Vagina (tissue), 2 donors: ENCODE data around the gene PTPRG. TPM values are rescaled to one million over a fixed set of nuclear protein-coding genes. Genes with fewer than 3 reads are reported as not detected.

Source experiments
- DNase-seq, 2 donors: peaks; one replicate each; pipeline ENCODE4 v3.0.0-alpha.2; 2017; ENCODE audit errors: extremely low spot score in 2 of 2
- H3K27ac ChIP-seq: fragments of 200-600 bp; sonication (generic); one replicate; pipeline ENCODE4 v1.5.1; 2019
- H3K27me3 ChIP-seq: fragments of 200-600 bp; sonication (generic); one replicate; pipeline ENCODE4 v1.5.1; 2019
- H3K36me3 ChIP-seq, 2 donors: fragments of 200-600 bp; sonication (generic); one replicate each; pipeline ENCODE4 v1.5.1; 2017 to 2019
- H3K4me1 ChIP-seq: fragments of 200-600 bp; sonication (generic); one replicate; pipeline ENCODE4 v1.5.1; 2019
- H3K4me3 ChIP-seq, 2 donors: fragments of 200-600 bp; sonication (generic); 1 replicate in 1 of 2; 2 replicates in 1 of 2; pipeline ENCODE4 v1.5.1; 2016 to 2019
- H3K9me3 ChIP-seq: fragments of 200-600 bp; sonication (generic); one replicate; pipeline ENCODE4 v1.5.1; 2019
- POLR2A ChIP-seq, 2 donors: fragments of 450-650 bp; IDR thresholded peaks; one replicate each; pipeline ENCODE4 v1.6.1; 2017; ENCODE audit warnings: antibody characterized with exemption in 2 of 2, mild to moderate bottlenecking in 2 of 2, moderate library complexity in 2 of 2
- POLR2AphosphoS5 ChIP-seq, 2 donors: sonication (generic); formaldehyde crosslinking; IDR thresholded peaks; one replicate each; pipeline ENCODE4 v1.9.0; 2017; ENCODE audit warnings: antibody characterized with exemption in 2 of 2, mild to moderate bottlenecking in 2 of 2, low read depth in 1 of 2; ENCODE audit not compliant: insufficient read depth in 1 of 2
- intact Hi-C: fragments of 100-400 bp; cut with DNase I; formaldehyde crosslinking; loops from one replicate; pipeline ENCODE4 v1.15.1; 2023
- total RNA-seq: library from RNA; depleted of rRNA; stranded (reverse); fragments of >200 nt; gene quantifications from one replicate; pipeline ENCODE4 v1.2.3, GENCODE V29; 2016
- TF ChIP-seq, protein P1 (sequence below), 3 experiments: fragments of 450-650 bp in 2 of 3; fragments of 200-600 bp in 1 of 3; sonication (generic) in 1 of 3; IDR thresholded peaks; one replicate each; pipeline ENCODE4 v1.5.1; 2017 to 2019; ENCODE audit warnings: antibody characterized with exemption in 3 of 3, mild to moderate bottlenecking in 2 of 3, moderate library complexity in 2 of 3

Gene PTPRG
- total RNA-seq, 1 donor from 2014 or later, result 47.6 TPM

DNA sequence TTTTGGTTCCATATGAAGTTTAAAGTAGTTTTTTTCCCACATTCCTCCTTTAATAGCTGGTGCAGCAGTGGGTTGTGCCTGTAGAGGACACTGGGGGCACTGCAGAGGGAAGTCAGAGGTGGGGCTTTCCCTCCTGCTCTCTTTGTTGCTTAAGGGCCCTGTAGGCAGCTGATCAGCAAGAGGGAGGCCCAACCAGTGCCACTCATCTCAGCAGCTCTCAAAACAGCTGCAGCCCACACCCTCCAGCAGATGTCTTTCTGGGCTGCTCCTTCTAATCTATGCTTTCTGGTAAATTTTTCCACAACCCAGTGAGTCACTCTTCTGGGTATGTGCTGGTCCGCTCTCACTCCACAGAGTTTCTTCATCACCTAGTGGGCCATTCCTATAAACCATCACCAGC is 548.2 kb downstream of the PTPRG start:
- Histone ChIP-seq H3K9me3 (no peaks in the 10 kb centered on the region), H3K4me1 (no peaks in the 10 kb centered on the region), H3K27ac (no peak overlapping the region), H3K27me3 (no peaks in the 10 kb centered on the region), H3K4me3 (no peak overlapping the region), H3K36me3 (no peaks in the 10 kb centered on the region)
- DNase-seq, result no peak
- no peak for TF ChIP-seq POLR2A (IDR thresholded peaks at IDR 0.05)
- TF ChIP-seq, protein P1, sequence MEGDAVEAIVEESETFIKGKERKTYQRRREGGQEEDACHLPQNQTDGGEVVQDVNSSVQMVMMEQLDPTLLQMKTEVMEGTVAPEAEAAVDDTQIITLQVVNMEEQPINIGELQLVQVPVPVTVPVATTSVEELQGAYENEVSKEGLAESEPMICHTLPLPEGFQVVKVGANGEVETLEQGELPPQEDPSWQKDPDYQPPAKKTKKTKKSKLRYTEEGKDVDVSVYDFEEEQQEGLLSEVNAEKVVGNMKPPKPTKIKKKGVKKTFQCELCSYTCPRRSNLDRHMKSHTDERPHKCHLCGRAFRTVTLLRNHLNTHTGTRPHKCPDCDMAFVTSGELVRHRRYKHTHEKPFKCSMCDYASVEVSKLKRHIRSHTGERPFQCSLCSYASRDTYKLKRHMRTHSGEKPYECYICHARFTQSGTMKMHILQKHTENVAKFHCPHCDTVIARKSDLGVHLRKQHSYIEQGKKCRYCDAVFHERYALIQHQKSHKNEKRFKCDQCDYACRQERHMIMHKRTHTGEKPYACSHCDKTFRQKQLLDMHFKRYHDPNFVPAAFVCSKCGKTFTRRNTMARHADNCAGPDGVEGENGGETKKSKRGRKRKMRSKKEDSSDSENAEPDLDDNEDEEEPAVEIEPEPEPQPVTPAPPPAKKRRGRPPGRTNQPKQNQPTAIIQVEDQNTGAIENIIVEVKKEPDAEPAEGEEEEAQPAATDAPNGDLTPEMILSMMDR (IDR thresholded peaks at IDR 0.05), result no peak
- intact Hi-C loops, result no loop called here

DNA sequence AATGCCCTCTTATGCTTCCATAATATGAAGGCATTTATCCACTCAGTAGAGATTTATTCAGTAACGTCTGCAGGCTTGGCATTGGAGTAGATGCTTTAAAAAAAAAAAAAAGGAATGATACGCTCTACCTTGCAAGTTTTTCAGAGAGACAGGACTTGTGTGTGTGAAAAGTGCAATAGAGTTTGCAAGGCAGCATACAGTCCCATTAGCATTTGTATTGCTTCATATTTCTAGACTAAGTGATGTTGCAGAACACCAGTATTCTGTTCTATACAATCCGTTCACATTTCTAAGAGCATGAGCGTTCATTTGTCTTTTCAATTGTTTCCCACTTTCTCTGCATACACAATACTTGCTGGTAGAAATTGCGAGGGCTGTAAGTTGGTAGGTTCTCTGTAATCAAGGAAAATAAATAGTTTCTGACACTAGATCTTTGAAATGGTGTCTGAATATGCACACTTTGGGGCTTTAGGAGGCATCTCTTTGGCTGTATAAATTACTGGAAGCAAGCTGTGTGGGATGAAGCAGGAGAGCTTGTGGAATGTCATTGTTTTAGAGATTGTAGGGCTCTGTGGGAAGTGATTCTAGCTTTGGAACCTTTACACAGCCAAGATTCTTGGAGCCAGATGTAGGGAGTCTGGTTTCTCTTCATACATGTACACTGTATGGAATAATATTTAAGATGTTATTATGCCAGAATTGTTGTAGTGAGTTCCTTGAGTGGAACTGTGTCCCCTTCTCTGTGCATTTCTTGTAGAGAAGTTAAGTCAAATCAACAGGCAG is 549.3 kb downstream of the PTPRG start:
- Histone ChIP-seq H3K4me3 (no peak overlapping the region), H3K27ac (no peak overlapping the region), H3K4me1 (no peaks in the 10 kb centered on the region), H3K9me3 (no peaks in the 10 kb centered on the region), H3K36me3 (no peaks in the 10 kb centered on the region), H3K27me3 (no peaks in the 10 kb centered on the region)
- intact Hi-C loops, result loop anchor here (10.0 kb wide), 1 partner anchor 464 kb away; no protein-coding TSS in a partner anchor
- DNase-seq, result no peak
- TF ChIP-seq POLR2A (IDR thresholded peaks at IDR 0.05), result no peak
- TF ChIP-seq, protein P1 (IDR thresholded peaks at IDR 0.05), result no peak
- TF ChIP-seq POLR2AphosphoS5 (IDR thresholded peaks at IDR 0.05; ENCODE audit: insufficient read depth in 1 of 2, low read depth in 1 of 2), result no peak

DNA sequence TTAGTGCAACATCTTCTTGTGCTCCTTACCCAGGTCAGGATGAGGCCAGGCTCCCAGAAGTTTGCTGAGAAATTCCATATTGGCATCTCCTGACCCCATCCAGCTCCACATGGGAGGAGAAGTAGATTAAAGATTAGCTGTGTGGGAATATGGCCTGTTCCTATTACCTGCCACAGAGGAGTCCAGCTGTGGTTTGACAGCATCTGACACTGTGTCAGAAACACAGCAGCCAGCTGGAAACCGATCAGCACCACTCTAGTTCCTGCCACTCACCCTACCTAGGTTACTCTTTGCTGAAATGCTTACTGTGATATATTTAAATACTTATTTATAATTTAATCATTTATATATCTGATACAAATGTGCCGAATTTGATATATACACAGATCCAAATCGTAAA is 551.7 kb downstream of the PTPRG start:
- H3K36me3 ChIP-seq, result no peaks in the 10 kb centered on the region
- H3K27ac ChIP-seq, result no peak overlapping the region
- no peaks in the 10 kb centered on the region for H3K4me1 ChIP-seq
- intact Hi-C loops, result loop anchor here (10.0 kb wide), 1 partner anchor 462 kb away; no protein-coding TSS in a partner anchor
- no peak for DNase-seq
- H3K4me3 ChIP-seq, result no peak overlapping the region
- TF ChIP-seq POLR2AphosphoS5 (IDR thresholded peaks at IDR 0.05; ENCODE audit: insufficient read depth in 1 of 2, low read depth in 1 of 2) (no peak), POLR2A (IDR thresholded peaks at IDR 0.05) (no peak)
- TF ChIP-seq, protein P1 (IDR thresholded peaks at IDR 0.05), result no peak
- no peaks in the 10 kb centered on the region for H3K9me3 ChIP-seq
- no peaks in the 10 kb centered on the region for H3K27me3 ChIP-seq

DNA sequence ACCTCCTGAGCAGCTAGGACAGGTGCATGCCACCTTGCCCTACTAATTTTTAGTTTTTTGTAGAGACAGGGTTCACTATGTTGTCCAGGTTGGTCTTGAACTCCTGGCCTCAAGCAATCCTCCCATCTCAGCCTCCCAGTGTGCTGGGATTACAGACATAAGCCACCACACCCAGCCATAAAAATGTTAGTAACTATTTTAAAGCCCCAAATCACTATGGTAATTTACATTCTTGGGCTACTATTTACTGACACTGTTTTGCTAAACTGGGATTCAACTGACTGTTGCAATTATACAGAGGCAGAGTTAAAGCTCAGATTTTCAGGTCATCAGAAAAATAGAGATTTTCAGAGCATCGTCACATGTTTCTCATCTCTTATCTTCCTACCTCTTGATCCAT is 553.4 kb downstream of the PTPRG start:
- intact Hi-C loops, result loop anchor here (10.0 kb wide), 1 partner anchor 460 kb away; no protein-coding TSS in a partner anchor
- no peaks in the 10 kb centered on the region for H3K27me3 ChIP-seq
- H3K27ac ChIP-seq, result no peak overlapping the region
- H3K36me3 ChIP-seq, result no peaks in the 10 kb centered on the region
- TF ChIP-seq POLR2A (IDR thresholded peaks at IDR 0.05), result no peak
- TF ChIP-seq, protein P1 (IDR thresholded peaks at IDR 0.05), result no peak
- no peak for TF ChIP-seq POLR2AphosphoS5 (IDR thresholded peaks at IDR 0.05; ENCODE audit: insufficient read depth in 1 of 2, low read depth in 1 of 2)
- H3K9me3 ChIP-seq, result no peaks in the 10 kb centered on the region
- H3K4me3 ChIP-seq, result no peak overlapping the region
- H3K4me1 ChIP-seq, result no peaks in the 10 kb centered on the region
- no peak for DNase-seq

DNA sequence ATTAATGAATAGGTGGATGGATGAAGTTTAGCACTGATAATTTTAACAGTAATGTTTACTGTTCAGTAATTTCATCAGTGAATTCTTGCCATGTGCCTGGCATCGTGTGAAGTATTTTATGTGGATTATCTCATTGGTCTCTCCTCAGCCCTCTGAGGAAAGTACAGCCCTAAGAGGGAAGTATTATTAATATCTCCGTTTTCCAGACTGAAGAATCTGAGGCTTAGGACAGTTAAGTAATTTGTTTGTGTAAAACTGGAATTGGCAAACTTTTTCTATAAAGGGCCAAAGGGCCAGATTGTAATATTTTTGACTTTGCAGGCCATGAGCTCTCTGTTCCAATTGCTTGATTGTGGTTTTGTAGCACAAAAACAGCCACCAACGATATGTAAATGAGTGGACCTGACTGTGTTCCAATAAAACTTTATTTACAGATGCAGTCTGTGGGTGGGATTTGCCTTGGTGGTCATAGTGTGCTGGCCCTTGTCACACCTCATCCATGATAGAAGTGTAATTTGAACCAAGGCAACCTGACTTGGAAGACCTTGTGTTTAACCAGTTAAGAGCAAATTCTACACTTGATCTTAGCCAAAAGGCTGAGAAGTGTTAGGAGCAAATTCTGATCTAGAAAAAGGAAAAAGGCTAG is 556.7 kb downstream of the PTPRG start:
- intact Hi-C loops, result loop anchor here (10.0 kb wide), 1 partner anchor 457 kb away; no protein-coding TSS in a partner anchor
- H3K4me3 ChIP-seq, result no peak overlapping the region
- no peak overlapping the region for H3K27ac ChIP-seq
- H3K27me3 ChIP-seq, result no peaks in the 10 kb centered on the region
- no peak for TF ChIP-seq POLR2AphosphoS5 (IDR thresholded peaks at IDR 0.05; ENCODE audit: insufficient read depth in 1 of 2, low read depth in 1 of 2)
- no peak for TF ChIP-seq POLR2A (IDR thresholded peaks at IDR 0.05)
- TF ChIP-seq, protein P1 (IDR thresholded peaks at IDR 0.05), result no peak
- H3K4me1 ChIP-seq, result no peaks in the 10 kb centered on the region
- H3K36me3 ChIP-seq, result no peaks in the 10 kb centered on the region
- no peaks in the 10 kb centered on the region for H3K9me3 ChIP-seq
- DNase-seq, result no peak
